Measurements from ENCODE around the gene DEFB124. TPM values are rescaled to one million over a fixed set of nuclear protein-coding genes. Genes with fewer than 3 reads are reported as not detected.
"Not testable (repeated sequence)": the region's sequence is repeated elsewhere in the genome, so short reads cannot be mapped to it uniquely, and the experiment has no call there.

DEFB124 gene, protein sequence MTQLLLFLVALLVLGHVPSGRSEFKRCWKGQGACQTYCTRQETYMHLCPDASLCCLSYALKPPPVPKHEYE
- total RNA-seq: not detected

DNA sequence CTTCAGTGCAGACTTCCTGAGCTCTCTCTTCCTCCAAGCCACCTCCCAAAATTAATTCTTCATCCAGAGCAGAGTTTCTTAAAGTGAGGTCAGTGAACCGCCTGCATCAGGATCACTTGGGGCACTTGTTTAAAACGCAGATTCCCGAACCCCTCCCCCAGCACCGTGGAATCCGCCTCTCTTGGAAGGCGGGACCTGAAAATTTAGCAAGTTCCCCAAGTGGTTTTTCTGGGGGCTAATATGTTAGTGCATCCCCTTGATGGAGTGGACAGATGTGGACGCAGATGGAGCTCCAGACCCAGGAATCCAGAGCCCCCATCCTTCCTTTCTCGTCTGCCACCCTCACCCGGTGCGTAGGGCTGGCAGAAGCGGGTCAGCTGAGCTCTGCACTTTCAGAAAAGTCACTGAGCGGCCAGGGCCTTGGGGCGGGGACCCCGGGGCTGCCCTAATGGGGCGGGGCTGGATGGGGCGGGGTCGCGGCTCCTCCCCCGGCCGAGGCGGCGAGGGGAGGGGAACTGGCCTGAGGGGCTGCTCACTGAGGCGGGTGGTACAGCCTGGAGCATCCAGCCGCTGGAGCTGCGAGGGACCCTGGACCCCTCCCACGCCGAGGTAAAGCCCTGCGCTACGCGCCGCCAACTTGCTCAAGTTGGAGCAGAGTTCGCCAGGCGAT is at the start of gene DEFB124, which contains the start of gene REM1:
Gene DEFB124, minus strand, starts transcription at position 370 of the 670 bp plus-strand sequence. CDS start 2,114 bp downstream, outside the sequence.
Gene REM1, plus strand, starts transcription at position 531 of the 670 bp plus-strand sequence. CDS start 1,158 bp downstream, outside the sequence.
- peak in 1 of 3 donors; percentile 54 for DNase-seq
- peak within 1 kb of the TSS; percentile 9 to 74 (median 46) for H3K27ac ChIP-seq

DNA sequence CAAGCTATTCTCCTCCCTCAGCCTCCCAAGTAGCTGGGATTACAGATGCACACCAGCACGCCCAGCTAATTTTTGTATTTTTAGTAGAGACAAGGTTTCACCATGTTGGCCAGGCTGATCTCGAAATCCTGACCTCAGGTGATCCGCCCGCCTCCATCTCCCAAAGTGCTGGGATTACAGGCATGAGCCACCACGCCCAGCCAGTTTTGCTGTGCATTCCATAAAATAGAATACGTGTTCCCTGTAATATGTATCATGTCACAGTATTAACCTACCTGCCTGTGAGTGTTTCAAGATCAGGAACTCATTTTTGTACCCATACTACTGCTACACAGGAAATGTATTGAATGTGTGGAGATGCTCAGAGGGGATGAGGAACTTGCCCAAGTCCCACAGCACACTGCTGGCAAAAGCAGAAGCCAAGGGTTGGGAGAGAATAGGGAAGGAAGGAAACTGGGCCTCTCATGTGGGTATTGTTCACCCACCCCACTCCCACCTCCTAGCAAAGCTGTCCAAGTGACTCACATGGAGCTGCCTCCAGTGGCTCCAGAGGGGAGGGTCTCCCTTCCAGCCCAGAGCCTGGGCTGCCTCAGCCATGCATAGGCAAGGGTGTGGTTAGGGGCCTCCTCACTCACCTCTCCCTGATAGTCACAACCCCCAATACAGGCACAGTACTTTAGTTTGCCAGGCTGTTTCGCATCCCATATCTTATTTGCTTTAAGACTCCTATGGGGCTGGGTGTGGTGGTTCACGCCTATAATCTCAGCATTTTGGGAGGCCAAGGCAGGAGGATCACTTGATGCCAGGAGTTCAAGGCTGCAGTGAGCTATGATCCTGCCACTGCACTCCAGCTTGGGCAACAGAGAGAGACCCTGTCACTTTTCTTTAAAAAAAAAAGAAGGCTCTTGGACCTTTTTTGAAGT is 48.7 kb upstream of the DEFB124 start:
- H3K27ac ChIP-seq: no peak overlapping the region

More for the DNA sequence above, at the start of gene DEFB124, which contains the start of gene REM1:
- H3K27me3 ChIP-seq: peaks cover 0 to 5% of the 10 kb centered on the region in 2 donors
- H3K4me1 ChIP-seq: peaks cover 0 to 12% (median 0%) of the 10 kb centered on the region in 4 donors
- peak within 1 kb of the TSS; percentile 10 to 56 (median 40) for H3K4me3 ChIP-seq
- no peaks in the 10 kb centered on the region for H3K36me3 ChIP-seq
- TF ChIP-seq POLR2A (IDR thresholded peaks at IDR 0.05): no peak
- no peaks in the 10 kb centered on the region for H3K9me3 ChIP-seq

DNA sequence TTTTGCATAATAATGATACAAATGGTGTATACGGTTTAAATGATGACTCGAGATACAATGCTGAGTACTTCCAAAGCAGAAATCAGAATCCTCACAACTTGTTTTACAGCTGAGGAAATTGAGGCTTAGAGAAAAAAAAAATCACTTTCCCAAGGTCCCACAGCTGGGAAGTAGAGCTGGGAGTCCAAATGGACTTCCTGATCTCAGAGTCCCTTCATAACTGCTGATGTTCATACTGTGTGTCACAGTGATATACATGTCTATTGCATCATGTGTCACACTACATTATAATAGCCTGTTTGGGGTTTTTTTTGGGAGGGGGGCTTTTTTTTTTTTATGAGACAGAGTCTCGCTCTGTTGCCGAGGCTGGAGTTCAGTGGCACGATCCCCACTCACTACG is 47.8 kb upstream of the DEFB124 start:
- H3K27me3 ChIP-seq: no peaks in the 10 kb centered on the region
- H3K27ac ChIP-seq: no peak overlapping the region
- no peak overlapping the region for H3K4me3 ChIP-seq
- peaks cover 0 to 19% (median 0%) of the 10 kb centered on the region in 3 donors for H3K36me3 ChIP-seq
- H3K9me3 ChIP-seq: no peaks in the 10 kb centered on the region
- DNase-seq: no peak
- H3K4me1 ChIP-seq: peaks cover 0 to under 1% (median 0%) of the 10 kb centered on the region in 4 donors
- TF ChIP-seq POLR2A (IDR thresholded peaks at IDR 0.05): no peak
- TF ChIP-seq, protein P1, sequence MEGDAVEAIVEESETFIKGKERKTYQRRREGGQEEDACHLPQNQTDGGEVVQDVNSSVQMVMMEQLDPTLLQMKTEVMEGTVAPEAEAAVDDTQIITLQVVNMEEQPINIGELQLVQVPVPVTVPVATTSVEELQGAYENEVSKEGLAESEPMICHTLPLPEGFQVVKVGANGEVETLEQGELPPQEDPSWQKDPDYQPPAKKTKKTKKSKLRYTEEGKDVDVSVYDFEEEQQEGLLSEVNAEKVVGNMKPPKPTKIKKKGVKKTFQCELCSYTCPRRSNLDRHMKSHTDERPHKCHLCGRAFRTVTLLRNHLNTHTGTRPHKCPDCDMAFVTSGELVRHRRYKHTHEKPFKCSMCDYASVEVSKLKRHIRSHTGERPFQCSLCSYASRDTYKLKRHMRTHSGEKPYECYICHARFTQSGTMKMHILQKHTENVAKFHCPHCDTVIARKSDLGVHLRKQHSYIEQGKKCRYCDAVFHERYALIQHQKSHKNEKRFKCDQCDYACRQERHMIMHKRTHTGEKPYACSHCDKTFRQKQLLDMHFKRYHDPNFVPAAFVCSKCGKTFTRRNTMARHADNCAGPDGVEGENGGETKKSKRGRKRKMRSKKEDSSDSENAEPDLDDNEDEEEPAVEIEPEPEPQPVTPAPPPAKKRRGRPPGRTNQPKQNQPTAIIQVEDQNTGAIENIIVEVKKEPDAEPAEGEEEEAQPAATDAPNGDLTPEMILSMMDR (IDR thresholded peaks at IDR 0.05): no peak

More for the DNA sequence above, 48.7 kb upstream of the DEFB124 start:
- H3K27me3 ChIP-seq: no peaks in the 10 kb centered on the region
- no peaks in the 10 kb centered on the region for H3K9me3 ChIP-seq
- H3K4me3 ChIP-seq: no peak overlapping the region
- H3K4me1 ChIP-seq: no peaks in the 10 kb centered on the region
- TF ChIP-seq, protein P1 (IDR thresholded peaks at IDR 0.05): no peak
- no peak for TF ChIP-seq POLR2A (IDR thresholded peaks at IDR 0.05)
- DNase-seq: no peak
- peaks cover 0 to 28% (median 0%) of the 10 kb centered on the region in 3 donors for H3K36me3 ChIP-seq

DNA sequence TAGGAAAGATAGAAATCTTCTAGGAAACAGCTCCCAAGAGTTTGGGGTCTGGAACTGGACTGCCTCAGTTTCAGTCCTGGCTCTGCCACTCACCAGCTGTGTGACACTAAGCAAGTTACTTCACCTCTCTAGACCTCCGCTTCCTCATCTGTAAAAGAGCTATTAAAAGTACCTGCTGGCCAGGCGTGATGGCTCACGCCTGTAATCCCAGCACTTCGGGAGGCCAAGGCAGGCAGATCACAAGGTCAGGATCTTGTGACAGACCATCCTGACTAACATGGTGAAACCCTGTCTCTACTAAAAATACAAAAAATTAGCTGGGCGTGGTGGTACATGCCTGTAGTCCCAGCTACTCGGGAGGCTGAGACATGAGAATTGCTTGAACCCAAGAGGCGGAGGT is 46.3 kb upstream of the DEFB124 start:
- peaks cover 0 to 15% (median 0%) of the 10 kb centered on the region in 4 donors for H3K4me1 ChIP-seq
- not testable (repeated sequence) for H3K27me3 ChIP-seq, H3K4me3 ChIP-seq, H3K9me3 ChIP-seq, DNase-seq, H3K36me3 ChIP-seq, H3K27ac ChIP-seq

DNA sequence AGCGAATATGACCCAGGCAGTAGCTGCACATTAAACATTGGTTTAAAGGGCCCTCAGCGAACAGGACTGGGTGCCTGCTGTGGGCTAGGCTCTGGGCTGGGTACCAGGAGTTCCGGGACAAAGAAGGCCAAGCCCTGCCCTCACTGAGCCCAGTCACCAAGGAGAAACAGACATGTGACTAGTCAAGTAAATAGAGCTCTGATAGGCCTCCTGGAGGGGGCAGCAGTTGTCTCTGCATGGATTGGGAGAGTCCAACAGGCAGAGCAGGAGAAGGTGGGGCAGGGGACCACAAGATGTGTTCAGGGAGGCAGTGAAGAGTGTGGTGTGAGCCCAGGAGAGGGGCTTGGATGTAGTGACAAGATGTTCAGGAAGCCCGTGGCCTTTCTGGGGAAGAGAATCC is 42.4 kb upstream of the DEFB124 start:
- Histone ChIP-seq H3K27me3 (no peaks in the 10 kb centered on the region), H3K36me3 (peaks cover 0 to 3% (median 0%) of the 10 kb centered on the region in 3 donors), H3K9me3 (no peaks in the 10 kb centered on the region), H3K4me3 (peak overlapping the region in 1 of 4 donors; percentile 91), H3K27ac (no peak overlapping the region), H3K4me1 (peaks cover 3 to 33% (median 12%) of the 10 kb centered on the region in 4 donors)
- peak in 1 of 3 donors; percentile 52 for DNase-seq
- no peak for TF ChIP-seq POLR2A (IDR thresholded peaks at IDR 0.05)
- TF ChIP-seq, protein P1 (IDR thresholded peaks at IDR 0.05): no peak

DNA sequence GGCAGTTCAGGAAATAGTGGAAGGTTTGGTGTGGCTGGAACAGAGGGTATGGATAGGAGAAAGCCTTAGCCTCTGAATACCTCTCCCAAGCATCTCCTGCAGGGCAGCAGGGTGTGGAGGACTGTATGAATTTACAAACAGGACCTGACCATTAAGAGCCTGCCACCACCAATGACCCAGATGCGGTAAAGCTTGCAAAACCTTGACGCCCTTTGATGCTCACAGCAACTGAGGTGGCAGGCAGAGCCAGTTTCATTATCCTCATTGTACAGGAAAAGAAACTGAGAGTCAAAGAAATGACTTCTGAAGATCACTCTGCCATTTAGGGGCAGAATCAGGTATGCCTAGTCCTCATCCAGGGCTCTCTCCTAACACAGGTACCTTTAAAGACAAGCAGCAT is 41.7 kb upstream of the DEFB124 start:
- no peak for TF ChIP-seq POLR2A (IDR thresholded peaks at IDR 0.05)
- TF ChIP-seq, protein P1 (IDR thresholded peaks at IDR 0.05): no peak
- H3K4me1 ChIP-seq: peaks cover 3 to 33% (median 12%) of the 10 kb centered on the region in 4 donors
- no peaks in the 10 kb centered on the region for H3K27me3 ChIP-seq
- H3K36me3 ChIP-seq: peaks cover 0 to 3% (median 0%) of the 10 kb centered on the region in 3 donors
- DNase-seq: no peak
- H3K9me3 ChIP-seq: no peaks in the 10 kb centered on the region
- no peak overlapping the region for H3K27ac ChIP-seq
- H3K4me3 ChIP-seq: peak overlapping the region in 1 of 4 donors; percentile 91
